ENCODE data around the gene NOL9.

DNA sequence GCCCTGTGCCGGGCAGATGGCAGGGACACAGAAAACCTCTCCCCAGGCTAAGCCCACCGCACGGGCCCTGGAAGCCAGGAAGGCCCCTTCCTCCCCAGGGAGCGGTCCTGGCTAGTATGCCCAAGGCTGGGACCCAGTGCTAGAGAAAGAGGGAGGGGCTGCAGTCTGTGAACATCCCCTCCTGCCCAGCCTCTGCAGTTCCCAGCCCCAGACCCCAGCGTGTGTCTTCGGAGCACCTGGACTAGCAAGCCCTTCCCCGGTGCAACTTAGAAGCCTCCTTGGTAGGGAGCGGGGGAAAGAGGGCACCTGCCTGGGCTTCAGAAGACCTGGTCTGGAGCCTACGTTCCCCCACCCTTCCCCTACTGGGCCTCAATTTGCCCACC is 64.9 kb downstream of the NOL9 start:
- TF ChIP-seq, protein P1, sequence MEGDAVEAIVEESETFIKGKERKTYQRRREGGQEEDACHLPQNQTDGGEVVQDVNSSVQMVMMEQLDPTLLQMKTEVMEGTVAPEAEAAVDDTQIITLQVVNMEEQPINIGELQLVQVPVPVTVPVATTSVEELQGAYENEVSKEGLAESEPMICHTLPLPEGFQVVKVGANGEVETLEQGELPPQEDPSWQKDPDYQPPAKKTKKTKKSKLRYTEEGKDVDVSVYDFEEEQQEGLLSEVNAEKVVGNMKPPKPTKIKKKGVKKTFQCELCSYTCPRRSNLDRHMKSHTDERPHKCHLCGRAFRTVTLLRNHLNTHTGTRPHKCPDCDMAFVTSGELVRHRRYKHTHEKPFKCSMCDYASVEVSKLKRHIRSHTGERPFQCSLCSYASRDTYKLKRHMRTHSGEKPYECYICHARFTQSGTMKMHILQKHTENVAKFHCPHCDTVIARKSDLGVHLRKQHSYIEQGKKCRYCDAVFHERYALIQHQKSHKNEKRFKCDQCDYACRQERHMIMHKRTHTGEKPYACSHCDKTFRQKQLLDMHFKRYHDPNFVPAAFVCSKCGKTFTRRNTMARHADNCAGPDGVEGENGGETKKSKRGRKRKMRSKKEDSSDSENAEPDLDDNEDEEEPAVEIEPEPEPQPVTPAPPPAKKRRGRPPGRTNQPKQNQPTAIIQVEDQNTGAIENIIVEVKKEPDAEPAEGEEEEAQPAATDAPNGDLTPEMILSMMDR (IDR thresholded peaks at IDR 0.05): no peak
- no peak for TF ChIP-seq POLR2A (IDR thresholded peaks at IDR 0.05)
